Stimulated activated naive B cell treated with anti-CD40 and anti-IgM and Interleukin-4, amounts not matched to agents 10 μg/mL and 1 μg/mL and 100 μg/mL, for 72 hours (primary cell): ENCODE measurements around the gene PIM2.

Experiments
- ATAC-seq, 2 donors: fragments of 150-1000 bp; cut with Tn5 transposase; replicated peaks; 2 replicates each; pipeline ENCODE4 v1.10.0; 2021; ENCODE audit warnings: moderate library complexity in 1 of 2
- DNase-seq: peaks from one replicate; pipeline ENCODE4 v3.0.0; 2021
- H3K27ac Mint-ChIP-seq: one replicate; pipeline ENCODE4 v1.8.0; 2022; ENCODE audit warnings: mild to moderate bottlenecking, mixed read lengths
- H3K27me3 Mint-ChIP-seq, 2 donors: one replicate each; pipeline ENCODE4 v1.8.0; 2022; ENCODE audit warnings: mixed read lengths in 2 of 2
- H3K36me3 Mint-ChIP-seq, 2 donors: one replicate each; pipeline ENCODE4 v1.8.0; 2022; ENCODE audit warnings: mixed read lengths in 2 of 2, mild to moderate bottlenecking in 1 of 2
- H3K4me1 Mint-ChIP-seq, 2 donors: one replicate each; pipeline ENCODE4 v1.8.0; 2022; ENCODE audit warnings: mixed read lengths in 2 of 2, mild to moderate bottlenecking in 1 of 2
- H3K4me3 Mint-ChIP-seq, 2 donors: one replicate each; pipeline ENCODE4 v1.8.0; 2022; ENCODE audit warnings: mild to moderate bottlenecking in 2 of 2, mixed read lengths in 2 of 2, moderate library complexity in 1 of 2
- H3K9me3 Mint-ChIP-seq, 2 donors: one replicate each; pipeline ENCODE4 v1.8.0; 2022; ENCODE audit warnings: mixed read lengths in 2 of 2, mild to moderate bottlenecking in 1 of 2

PIM2 gene

DNA sequence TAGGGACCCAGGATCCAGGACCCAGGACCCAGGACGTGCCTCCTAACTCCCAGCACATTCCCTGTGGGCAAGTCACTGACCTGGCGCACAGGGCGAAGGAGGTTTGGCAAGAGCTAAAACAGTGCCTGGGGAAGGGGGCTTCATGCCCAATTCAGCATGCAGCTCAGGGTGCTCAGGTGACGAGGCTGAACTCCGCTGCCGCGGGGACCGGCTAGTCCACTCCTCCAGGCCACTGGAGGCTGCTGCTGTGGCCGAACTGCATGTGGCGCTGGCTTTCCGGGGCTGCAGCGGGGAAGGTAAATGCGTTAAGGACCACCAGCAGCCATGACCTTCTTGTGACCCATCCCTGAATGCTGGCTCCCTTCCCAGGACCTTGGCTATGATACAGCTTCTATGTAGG is 4.9 kb upstream of the PIM2 start:
- no peak for ATAC-seq
- Mint-ChIP-seq H3K27me3 (peaks cover 0 to 3% of the 10 kb centered on the region in 2 donors), H3K27ac (no peak overlapping the region), H3K36me3 (peaks cover 17 to 23% of the 10 kb centered on the region in 2 donors), H3K4me1 (peaks cover 35 to 41% of the 10 kb centered on the region in 2 donors), H3K9me3 (no peaks in the 10 kb centered on the region), H3K4me3 (no peak overlapping the region)
- no peak for DNase-seq

DNA sequence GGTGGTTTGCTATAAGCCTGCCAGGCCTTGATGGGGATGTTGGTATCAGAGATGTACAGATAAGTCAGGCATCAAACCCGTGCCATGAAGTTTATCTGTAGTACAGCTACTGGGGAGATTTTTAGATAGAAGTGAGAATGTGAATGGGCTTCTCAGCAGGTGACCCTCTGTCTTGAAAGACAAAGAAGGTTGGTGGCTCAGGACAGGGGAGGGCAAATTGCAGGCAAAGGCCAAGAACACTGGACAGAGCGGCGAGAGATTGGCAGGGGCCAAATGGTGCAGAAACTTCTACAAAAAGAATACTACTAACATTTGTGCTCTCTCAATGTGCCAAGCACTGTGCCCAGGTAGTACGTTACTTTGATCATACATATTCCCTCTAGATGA is 1.9 kb upstream of the PIM2 start:
- DNase-seq = no peak
- Mint-ChIP-seq H3K4me3 (no peak overlapping the region), H3K27ac (peak overlapping the region; percentile 96), H3K9me3 (no peaks in the 10 kb centered on the region), H3K36me3 (peaks cover 34 to 35% of the 10 kb centered on the region in 2 donors), H3K27me3 (peaks cover 0 to 3% of the 10 kb centered on the region in 2 donors), H3K4me1 (peaks cover 30 to 39% of the 10 kb centered on the region in 2 donors)
- no peak for ATAC-seq

- DNase-seq (no peak), ATAC-seq (no peak)
- Mint-ChIP-seq H3K4me1 (peaks cover 28 to 39% of the 10 kb centered on the region in 2 donors), H3K36me3 (peaks cover 31% of the 10 kb centered on the region in 2 donors), H3K27me3 (peaks cover 0 to 3% of the 10 kb centered on the region in 2 donors), H3K27ac (peak overlapping the region; percentile 96), H3K4me3 (peak overlapping the region; percentile 85 to 90), H3K9me3 (no peaks in the 10 kb centered on the region)
Observed at GRCh38 chrX:48919947-48920717, 1.3 kb upstream of the PIM2 start.

DNA sequence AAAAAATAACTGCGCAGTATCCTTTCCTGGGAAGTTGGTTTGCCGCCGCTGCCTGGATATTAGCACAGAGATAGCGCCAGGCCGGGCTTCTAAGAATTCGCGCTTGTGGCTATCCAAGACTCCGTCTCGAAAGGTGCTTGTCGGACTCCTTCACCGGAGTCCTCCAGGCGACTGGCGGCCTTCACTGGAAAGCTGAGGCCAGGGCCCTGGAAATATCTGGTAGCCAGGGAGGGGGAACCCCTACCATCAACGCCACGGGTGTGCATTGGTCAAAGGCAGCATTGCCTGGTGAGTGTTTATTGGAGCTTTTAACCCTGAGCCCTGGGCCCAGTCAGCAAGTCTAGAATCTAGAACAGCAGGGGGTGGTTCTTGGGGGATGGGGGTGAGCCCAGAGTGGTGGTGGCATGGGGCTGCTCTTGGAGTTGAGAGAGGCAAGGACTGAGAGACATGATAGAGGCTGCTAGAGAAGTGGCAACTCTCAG is 577 bp upstream of the PIM2 start:
- peak; percentile 38 to 49 for ATAC-seq
- peaks cover 0 to 3% of the 10 kb centered on the region in 2 donors for H3K27me3 Mint-ChIP-seq
- DNase-seq = peak; percentile 38
- H3K36me3 Mint-ChIP-seq = peaks cover 30% of the 10 kb centered on the region in 2 donors
- H3K9me3 Mint-ChIP-seq = no peaks in the 10 kb centered on the region
- H3K4me3 Mint-ChIP-seq = peak overlapping the region; percentile 85 to 90
- peak overlapping the region; percentile 96 for H3K27ac Mint-ChIP-seq
- peaks cover 26 to 43% of the 10 kb centered on the region in 2 donors for H3K4me1 Mint-ChIP-seq

GRCh38 chrX:48918301-48918642 is 552 bp downstream of the PIM2 start:
- H3K36me3 Mint-ChIP-seq = peaks cover 31 to 34% of the 10 kb centered on the region in 2 donors
- H3K4me3 Mint-ChIP-seq = peak overlapping the region; percentile 85 to 90
- H3K27ac Mint-ChIP-seq = peak overlapping the region; percentile 96
- peaks cover 0 to 3% of the 10 kb centered on the region in 2 donors for H3K27me3 Mint-ChIP-seq
- DNase-seq = no peak
- ATAC-seq = no peak
- peaks cover 22 to 46% of the 10 kb centered on the region in 2 donors for H3K4me1 Mint-ChIP-seq
- H3K9me3 Mint-ChIP-seq = no peaks in the 10 kb centered on the region

DNA sequence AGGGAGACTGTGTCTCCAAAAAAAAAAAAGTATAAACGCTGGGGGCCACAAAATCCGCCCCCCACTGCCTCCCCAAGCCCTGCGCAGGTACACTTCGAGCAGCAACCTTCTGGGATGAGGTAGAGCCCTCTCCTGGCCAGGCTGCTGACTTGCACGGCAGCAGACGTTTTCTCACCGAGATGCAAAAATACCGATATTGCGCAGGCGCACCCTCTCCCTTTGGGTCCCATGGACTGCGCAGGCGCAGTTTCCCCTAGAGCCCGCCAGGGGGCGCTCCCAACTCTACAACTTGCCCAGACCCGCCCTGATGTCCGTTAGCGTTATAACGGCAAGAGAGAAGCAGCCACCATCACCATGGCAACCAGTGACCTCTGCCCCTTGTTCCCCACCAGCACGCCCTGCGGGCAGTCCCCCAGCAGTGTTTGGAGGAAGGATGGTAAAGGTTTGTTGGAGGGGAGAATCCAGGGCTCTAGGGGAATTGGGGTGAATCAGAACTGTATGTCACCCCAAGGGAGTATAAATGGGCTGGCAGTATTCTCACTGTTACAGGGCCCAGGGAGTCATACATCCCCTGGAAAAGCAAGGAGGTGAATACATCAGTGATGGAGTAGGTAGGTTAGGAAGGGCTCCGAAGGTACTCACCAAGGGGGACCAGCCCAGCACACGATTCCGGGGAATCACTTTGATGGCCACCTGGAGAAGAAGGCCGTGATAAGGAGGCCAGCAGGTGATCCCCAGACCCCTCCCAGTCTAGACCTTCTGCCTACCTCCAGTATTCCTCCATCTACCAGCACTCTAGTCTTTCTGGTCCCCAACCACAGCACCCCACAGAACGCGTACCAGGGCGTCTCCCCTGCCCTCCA is 1.5 kb downstream of the PIM2 start:
- Mint-ChIP-seq H3K36me3 (peaks cover 26 to 30% of the 10 kb centered on the region in 2 donors), H3K27me3 (no peaks in the 10 kb centered on the region), H3K9me3 (no peaks in the 10 kb centered on the region), H3K4me1 (peaks cover 24 to 52% of the 10 kb centered on the region in 2 donors), H3K27ac (peak overlapping the region; percentile 96), H3K4me3 (peak overlapping the region; percentile 85 to 90)
- ATAC-seq (peak; percentile 65 to 67), DNase-seq (peak; percentile 88)

DNA sequence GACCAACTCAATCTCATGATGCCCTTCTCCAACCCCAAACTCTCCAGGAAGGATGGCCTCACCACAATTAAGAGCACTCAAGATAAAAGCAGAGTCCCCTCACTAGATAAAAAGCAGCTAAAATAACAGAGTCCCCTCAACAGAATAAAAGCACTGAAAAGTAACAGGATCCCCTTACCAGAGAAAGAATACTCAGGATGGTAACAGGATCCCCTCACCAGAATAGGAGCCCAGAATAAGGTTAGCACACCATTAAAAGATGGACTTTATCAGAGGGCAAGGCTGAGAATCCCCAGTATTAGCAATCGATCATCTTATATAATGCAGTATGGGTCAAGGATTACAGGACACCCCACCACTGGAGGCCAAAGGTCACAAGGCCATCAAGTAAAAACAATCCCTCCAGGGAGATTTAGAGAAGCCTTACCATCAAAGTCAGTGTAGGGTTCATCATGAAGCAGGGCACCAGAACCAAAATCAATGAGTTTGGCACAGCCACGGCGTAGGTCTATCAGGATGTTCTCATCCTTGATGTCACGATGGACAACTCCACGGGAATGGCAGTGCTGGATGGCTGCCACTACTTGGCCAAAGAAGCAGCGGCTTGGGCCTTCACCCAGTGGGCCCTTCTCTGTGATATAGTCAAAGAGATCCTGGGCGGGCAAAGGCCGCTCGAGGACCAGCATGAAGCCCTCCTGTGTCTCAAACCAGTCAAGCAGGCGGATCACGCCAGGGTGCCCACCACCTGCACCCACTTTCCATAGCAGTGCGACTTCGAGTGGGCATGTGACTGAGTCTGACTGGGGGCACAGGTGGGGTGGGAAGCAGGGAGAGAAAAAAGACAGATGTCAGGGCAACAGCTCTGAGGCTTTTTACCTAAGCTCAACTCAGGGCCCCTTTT is 4.0 kb downstream of the PIM2 start:
- peak overlapping the region; percentile 71 for H3K27ac Mint-ChIP-seq
- peak overlapping the region; percentile 11 to 25 for H3K4me3 Mint-ChIP-seq
- H3K4me1 Mint-ChIP-seq = peaks cover 28 to 65% of the 10 kb centered on the region in 2 donors
- ATAC-seq = no peak
- peaks cover 0 to 14% of the 10 kb centered on the region in 2 donors for H3K27me3 Mint-ChIP-seq
- H3K9me3 Mint-ChIP-seq = no peaks in the 10 kb centered on the region
- no peak for DNase-seq
- H3K36me3 Mint-ChIP-seq = peaks cover 28 to 35% of the 10 kb centered on the region in 2 donors

DNA sequence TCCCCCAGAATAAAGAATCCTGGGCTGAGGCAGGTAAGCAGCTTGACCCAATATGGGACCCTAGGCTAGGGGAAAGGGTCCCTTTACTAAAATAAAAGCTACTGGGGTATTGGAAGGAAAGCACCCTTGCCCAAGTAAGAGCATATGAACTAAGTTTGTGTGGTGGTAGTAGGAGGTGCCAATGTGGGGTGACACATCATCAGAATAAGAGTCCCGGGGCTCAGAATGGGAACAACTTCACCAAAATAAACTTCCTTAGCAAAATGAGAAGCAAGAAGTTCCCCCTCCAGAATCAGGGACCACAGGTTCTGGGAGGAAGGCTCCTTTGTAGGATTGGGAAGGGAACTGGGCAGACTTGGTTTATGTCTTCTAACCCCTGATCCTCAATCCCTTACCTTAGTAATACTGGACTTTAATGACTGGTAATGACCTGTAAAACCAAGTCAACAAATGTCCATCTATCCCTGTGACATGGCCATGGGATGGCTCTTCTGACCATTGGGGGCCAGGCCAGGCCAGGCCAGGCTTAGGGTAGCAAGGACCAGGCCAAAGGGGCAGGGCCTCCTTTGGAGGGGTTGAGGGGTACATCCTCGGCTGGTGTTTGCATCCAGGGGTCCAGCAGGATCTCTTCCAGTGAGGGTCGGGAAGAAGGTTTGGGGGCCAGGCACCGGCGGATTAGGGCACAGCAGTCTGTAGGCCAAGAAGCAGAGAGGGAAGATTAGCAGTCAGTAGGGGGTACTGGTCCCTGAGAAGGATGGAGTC is 5.0 kb downstream of the PIM2 start:
- peaks cover 0 to 14% of the 10 kb centered on the region in 2 donors for H3K27me3 Mint-ChIP-seq
- no peaks in the 10 kb centered on the region for H3K9me3 Mint-ChIP-seq
- peaks cover 28 to 35% of the 10 kb centered on the region in 2 donors for H3K36me3 Mint-ChIP-seq
- peak overlapping the region; percentile 32 for H3K27ac Mint-ChIP-seq
- H3K4me1 Mint-ChIP-seq = peaks cover 22 to 57% of the 10 kb centered on the region in 2 donors
- DNase-seq (no peak), ATAC-seq (no peak)
- H3K4me3 Mint-ChIP-seq = peak overlapping the region in 1 of 2 donors; percentile 3

DNA sequence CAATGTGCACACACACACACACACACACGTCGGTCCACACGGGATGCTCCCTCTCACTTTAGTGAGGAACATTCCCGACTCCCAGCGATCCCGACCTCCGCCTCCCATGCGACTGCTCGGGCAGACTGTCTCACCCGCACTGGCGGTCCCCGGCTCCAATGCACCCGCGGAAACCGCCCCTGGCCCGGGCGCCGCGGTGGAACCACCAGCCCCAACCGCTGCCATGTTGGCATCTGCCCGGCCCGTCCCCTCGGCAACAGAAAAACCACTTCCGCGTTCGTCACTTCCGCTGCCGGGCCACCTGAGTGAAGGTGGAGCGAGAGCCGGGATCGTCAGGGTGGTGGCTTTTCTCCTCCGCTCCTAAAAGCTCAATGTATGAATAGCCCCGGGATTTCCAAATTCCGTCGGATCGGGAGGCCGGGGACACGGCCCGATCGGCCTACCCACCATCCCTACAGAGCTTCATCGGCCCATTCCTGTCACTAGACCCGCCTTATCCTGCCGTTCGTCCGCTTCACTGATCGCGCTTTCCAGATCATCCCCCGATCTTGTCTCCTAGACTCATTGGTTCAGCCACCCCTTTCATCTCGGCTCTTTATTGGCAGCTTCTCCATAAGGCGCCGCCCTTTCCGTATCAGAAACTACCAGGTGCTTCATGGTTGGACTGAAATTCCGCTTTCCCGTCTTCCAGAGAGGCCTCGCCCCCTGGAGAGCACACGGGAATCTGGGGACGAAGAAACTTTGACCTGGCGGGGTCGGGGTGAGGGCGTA is 7.2 kb downstream of the PIM2 start, which contains the start of gene SLC35A2:
Gene SLC35A2, minus strand, starts transcription at position 235 of the 771 bp plus-strand sequence. Its CDS starts 10 bp downstream, at position 225.
- Mint-ChIP-seq H3K36me3 (peaks cover 17 to 18% of the 10 kb centered on the region in 2 donors), H3K9me3 (no peaks in the 10 kb centered on the region), H3K27me3 (peaks cover 0 to 14% of the 10 kb centered on the region in 2 donors), H3K4me3 (peak within 1 kb of the TSS; percentile 82 to 97), H3K27ac (peak within 1 kb of the TSS; percentile 95), H3K4me1 (peaks cover 18 to 47% of the 10 kb centered on the region in 2 donors)
- ATAC-seq (peak; percentile 85 to 92), DNase-seq (peak; percentile 77)

DNA sequence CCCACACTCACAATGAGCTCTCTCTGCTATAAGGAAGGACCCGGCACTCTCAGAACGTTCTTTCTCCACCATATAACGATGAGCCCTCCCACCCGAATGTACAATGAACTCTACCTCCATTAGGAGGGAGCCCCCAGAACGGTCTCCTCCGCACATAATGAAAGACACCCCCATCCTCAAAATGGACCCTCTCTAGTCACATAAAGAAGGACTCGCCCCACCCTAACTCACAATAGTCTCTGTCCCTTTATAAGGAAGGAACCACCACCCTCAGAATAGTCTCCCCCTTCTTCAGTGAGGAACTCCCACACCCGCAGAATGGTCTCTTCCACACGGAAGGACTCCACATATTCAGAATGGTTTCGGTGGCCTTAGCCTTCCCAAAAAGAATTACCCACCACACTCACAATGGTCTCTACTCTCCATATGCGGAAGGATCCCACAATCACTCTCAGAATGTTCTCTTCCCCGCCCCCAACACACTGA is 7.9 kb downstream of the PIM2 start:
- DNase-seq (no peak), ATAC-seq (peak in 1 of 2 donors; percentile 38)
- no peaks in the 10 kb centered on the region for H3K9me3 Mint-ChIP-seq
- peaks cover 18 to 45% of the 10 kb centered on the region in 2 donors for H3K4me1 Mint-ChIP-seq
- H3K36me3 Mint-ChIP-seq = peaks cover 17 to 18% of the 10 kb centered on the region in 2 donors
- peak overlapping the region; percentile 82 to 97 for H3K4me3 Mint-ChIP-seq
- H3K27me3 Mint-ChIP-seq = peaks cover 0 to 14% of the 10 kb centered on the region in 2 donors
- H3K27ac Mint-ChIP-seq = peak overlapping the region; percentile 95

DNA sequence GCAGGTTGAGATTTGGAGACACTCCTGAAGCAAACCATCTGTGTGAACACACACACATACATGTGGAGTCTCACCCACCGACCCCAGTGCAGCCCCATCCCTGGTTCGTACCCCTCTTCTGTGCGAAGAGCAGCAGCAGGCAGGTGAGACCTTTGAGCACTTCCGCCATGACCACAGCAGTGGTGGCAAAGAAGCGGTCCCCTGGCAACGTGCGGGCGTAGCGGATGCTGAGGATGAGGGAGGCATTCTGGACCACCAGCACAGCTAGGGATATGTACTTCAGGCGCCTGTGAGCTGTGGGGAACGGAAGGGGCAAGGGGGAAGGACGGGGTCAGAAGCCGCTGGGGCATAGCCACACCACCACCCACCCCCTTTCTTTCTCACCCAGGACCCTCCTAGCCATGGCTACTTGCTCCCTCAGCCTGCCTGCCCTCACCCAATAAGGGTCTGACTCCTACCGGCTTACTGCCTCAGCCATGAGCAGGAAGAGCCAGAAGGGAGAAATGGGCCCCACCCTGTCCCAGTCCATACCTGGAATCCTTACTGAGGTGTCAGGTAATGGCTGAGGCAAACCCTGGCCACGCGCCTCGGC is 9.0 kb downstream of the PIM2 start:
- no peak overlapping the region for H3K27ac Mint-ChIP-seq
- peaks cover 17 to 22% of the 10 kb centered on the region in 2 donors for H3K36me3 Mint-ChIP-seq
- no peaks in the 10 kb centered on the region for H3K9me3 Mint-ChIP-seq
- ATAC-seq (no peak), DNase-seq (no peak)
- H3K4me1 Mint-ChIP-seq = peaks cover 18 to 41% of the 10 kb centered on the region in 2 donors
- H3K4me3 Mint-ChIP-seq = peak overlapping the region in 1 of 2 donors; percentile 17
- H3K27me3 Mint-ChIP-seq = peaks cover 0 to 14% of the 10 kb centered on the region in 2 donors

DNA sequence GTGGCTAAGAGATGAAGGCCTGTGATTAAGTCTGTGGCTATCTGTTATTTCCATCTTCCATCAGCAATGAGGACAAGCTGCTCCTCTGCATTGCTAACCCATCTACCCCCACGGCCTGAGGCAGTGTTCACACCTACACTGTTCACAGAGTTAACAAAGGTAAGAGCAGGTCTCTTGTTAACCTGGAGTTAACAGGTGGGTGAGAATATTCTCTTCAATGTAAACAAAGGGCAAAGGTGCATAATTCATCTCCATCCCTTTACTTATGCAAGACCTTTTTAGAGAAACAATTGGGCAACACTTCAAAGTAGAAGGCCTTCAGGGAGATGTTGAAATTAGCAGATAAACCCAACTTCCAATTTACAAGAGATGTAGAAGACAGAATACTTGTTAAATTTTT is 10.2 kb downstream of the PIM2 start:
- DNase-seq (no peak), ATAC-seq (no peak)
- no peak overlapping the region for H3K4me3 Mint-ChIP-seq
- no peaks in the 10 kb centered on the region for H3K9me3 Mint-ChIP-seq
- peak overlapping the region; percentile 56 for H3K27ac Mint-ChIP-seq
- peaks cover 18 to 30% of the 10 kb centered on the region in 2 donors for H3K4me1 Mint-ChIP-seq
- H3K27me3 Mint-ChIP-seq = peaks cover 0 to 14% of the 10 kb centered on the region in 2 donors
- peaks cover 11 to 15% of the 10 kb centered on the region in 2 donors for H3K36me3 Mint-ChIP-seq
